GM18499 (cell line): ENCODE measurements around the gene BRD4.
"Not testable (repeated sequence)": the region's sequence is repeated elsewhere in the genome, so short reads cannot be mapped to it uniquely, and the experiment has no call there.

Source experiments
- ATAC-seq: cut with Tn5 transposase; IDR thresholded peaks from one replicate; pipeline ENCODE4 v1.9.1; 2021; ENCODE audit warnings: moderate number of reproducible peaks; ENCODE audit not compliant: insufficient read depth, unreplicated experiment

Gene BRD4

GRCh38 chr19:15363791-15364190 is 31.5 kb upstream of the BRD4 start:
- not testable (repeated sequence) for ATAC-seq

- ATAC-seq: not testable (repeated sequence)
Measured at GRCh38 chr19:15363048-15363447, 30.7 kb upstream of the BRD4 start.

GRCh38 chr19:15360015-15360414 is 27.7 kb upstream of the BRD4 start:
- ATAC-seq: not testable (repeated sequence)

- ATAC-seq: no peak
Measured at GRCh38 chr19:15358918-15359317, 26.6 kb upstream of the BRD4 start.

- no peak for ATAC-seq
Measured at GRCh38 chr19:15357906-15358305, 25.6 kb upstream of the BRD4 start.

- no peak for ATAC-seq
Measured at GRCh38 chr19:15354566-15355296, 22.4 kb upstream of the BRD4 start.

GRCh38 chr19:15353908-15354307 is 21.6 kb upstream of the BRD4 start:
- ATAC-seq: no peak

- not testable (repeated sequence) for ATAC-seq
Measured at GRCh38 chr19:15352535-15352934, 20.2 kb upstream of the BRD4 start.

- ATAC-seq: not testable (repeated sequence)
Measured at GRCh38 chr19:15341328-15341727, 9.0 kb upstream of the BRD4 start.

GRCh38 chr19:15340086-15340485 is 7.7 kb upstream of the BRD4 start:
- ATAC-seq: no peak

GRCh38 chr19:15337202-15337601 is 4.9 kb upstream of the BRD4 start:
- no peak for ATAC-seq

- ATAC-seq: not testable (repeated sequence)
Measured at GRCh38 chr19:15335992-15336391, 3.7 kb upstream of the BRD4 start.

GRCh38 chr19:15331419-15332310 is 674 bp downstream of the BRD4 start:
- ATAC-seq: no peak

- no peak for ATAC-seq
Measured at GRCh38 chr19:15330801-15331418, 1.4 kb downstream of the BRD4 start.

GRCh38 chr19:15328312-15328711 is 4.0 kb downstream of the BRD4 start:
- ATAC-seq: no peak

GRCh38 chr19:15324791-15325519 is 7.4 kb downstream of the BRD4 start:
- ATAC-seq: no peak

GRCh38 chr19:15323496-15324235 is 8.7 kb downstream of the BRD4 start:
- no peak for ATAC-seq

GRCh38 chr19:15321739-15322138 is 10.6 kb downstream of the BRD4 start:
- no peak for ATAC-seq

- ATAC-seq: no peak
Measured at GRCh38 chr19:15320116-15320515, 12.2 kb downstream of the BRD4 start.

GRCh38 chr19:15318241-15318691 is 14.1 kb downstream of the BRD4 start:
- ATAC-seq: no peak
